ENCODE measurements around the gene LTBP1.

DNA sequence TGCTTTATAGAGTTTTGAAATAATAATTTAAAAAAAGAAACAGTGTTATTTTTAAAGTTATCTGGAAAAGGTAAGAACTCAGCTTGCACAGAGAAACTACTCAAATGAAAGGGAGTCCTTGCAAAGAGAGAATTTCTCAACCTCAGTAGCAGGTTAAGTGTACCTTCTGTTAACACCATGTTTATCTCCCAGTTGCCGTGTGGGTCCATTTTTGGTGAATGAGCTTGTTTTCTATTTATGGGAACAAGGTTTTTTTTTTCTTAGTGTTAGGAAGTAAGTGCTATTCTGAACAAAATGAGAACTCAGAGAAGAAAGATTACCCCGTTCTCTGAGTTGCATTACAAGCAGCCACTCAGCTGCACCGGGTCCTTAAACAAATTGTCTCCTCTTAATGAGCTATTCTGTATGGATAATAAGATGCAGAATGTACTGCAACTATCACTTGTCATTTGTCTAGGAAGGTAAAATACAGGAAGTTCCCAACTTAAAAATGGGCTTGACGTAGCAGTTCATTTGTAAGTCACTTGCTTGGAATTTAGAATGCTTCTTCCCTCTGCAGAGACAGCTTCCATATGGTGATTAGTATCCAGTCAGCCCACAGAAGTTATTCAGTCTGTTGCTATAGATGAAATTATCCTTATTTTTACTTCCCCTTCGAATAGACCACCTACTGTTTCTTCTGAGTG is 74.9 kb downstream of the LTBP1 start:
- TF ChIP-seq, protein P1, sequence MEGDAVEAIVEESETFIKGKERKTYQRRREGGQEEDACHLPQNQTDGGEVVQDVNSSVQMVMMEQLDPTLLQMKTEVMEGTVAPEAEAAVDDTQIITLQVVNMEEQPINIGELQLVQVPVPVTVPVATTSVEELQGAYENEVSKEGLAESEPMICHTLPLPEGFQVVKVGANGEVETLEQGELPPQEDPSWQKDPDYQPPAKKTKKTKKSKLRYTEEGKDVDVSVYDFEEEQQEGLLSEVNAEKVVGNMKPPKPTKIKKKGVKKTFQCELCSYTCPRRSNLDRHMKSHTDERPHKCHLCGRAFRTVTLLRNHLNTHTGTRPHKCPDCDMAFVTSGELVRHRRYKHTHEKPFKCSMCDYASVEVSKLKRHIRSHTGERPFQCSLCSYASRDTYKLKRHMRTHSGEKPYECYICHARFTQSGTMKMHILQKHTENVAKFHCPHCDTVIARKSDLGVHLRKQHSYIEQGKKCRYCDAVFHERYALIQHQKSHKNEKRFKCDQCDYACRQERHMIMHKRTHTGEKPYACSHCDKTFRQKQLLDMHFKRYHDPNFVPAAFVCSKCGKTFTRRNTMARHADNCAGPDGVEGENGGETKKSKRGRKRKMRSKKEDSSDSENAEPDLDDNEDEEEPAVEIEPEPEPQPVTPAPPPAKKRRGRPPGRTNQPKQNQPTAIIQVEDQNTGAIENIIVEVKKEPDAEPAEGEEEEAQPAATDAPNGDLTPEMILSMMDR (conservative IDR thresholded peaks at IDR 0.05; ENCODE audit: low read depth in 2 of 2) = no peak
- TF ChIP-seq EZH2 (IDR thresholded peaks at IDR 0.05; ENCODE audit: low read depth, unreplicated experiment) (no peak), POLR2AphosphoS5 (IDR thresholded peaks at IDR 0.05; ENCODE audit: low read depth) (no peak), EZH2phosphoT487 (IDR thresholded peaks at IDR 0.05; ENCODE audit: unreplicated experiment) (no peak), STAT1 (IDR thresholded peaks at IDR 0.05; ENCODE audit: unreplicated experiment) (no peak)
- TF ChIP-seq, protein P2, sequence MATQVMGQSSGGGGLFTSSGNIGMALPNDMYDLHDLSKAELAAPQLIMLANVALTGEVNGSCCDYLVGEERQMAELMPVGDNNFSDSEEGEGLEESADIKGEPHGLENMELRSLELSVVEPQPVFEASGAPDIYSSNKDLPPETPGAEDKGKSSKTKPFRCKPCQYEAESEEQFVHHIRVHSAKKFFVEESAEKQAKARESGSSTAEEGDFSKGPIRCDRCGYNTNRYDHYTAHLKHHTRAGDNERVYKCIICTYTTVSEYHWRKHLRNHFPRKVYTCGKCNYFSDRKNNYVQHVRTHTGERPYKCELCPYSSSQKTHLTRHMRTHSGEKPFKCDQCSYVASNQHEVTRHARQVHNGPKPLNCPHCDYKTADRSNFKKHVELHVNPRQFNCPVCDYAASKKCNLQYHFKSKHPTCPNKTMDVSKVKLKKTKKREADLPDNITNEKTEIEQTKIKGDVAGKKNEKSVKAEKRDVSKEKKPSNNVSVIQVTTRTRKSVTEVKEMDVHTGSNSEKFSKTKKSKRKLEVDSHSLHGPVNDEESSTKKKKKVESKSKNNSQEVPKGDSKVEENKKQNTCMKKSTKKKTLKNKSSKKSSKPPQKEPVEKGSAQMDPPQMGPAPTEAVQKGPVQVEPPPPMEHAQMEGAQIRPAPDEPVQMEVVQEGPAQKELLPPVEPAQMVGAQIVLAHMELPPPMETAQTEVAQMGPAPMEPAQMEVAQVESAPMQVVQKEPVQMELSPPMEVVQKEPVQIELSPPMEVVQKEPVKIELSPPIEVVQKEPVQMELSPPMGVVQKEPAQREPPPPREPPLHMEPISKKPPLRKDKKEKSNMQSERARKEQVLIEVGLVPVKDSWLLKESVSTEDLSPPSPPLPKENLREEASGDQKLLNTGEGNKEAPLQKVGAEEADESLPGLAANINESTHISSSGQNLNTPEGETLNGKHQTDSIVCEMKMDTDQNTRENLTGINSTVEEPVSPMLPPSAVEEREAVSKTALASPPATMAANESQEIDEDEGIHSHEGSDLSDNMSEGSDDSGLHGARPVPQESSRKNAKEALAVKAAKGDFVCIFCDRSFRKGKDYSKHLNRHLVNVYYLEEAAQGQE (IDR thresholded peaks at IDR 0.05; ENCODE audit: unreplicated experiment) = no peak

Data from GM23338 (cell line).